AG04449 (cell line): ENCODE data around the gene FLNB.

Experiments used
- CTCF ChIA-PET: fragments of 350-600 bp; formaldehyde crosslinking; extraction: SDS; loops from one replicate; lab custom pipeline; 2021; ENCODE audit warnings: antibody characterized with exemption; lab: Yijun Ruan, JAX
- POLR2A ChIA-PET: fragments of 400-600, 350-600 bp; formaldehyde crosslinking; extraction: SDS; loops from one replicate; lab custom pipeline; 2020; ENCODE audit warnings: antibody characterized with exemption, inconsistent platforms; lab: Yijun Ruan, JAX
- DNase-seq: peaks from one replicate; pipeline ENCODE4 v3.0.0-alpha.2; 2010; ENCODE audit warnings: low read depth, low spot score
- H3K4me3 ChIP-seq: 2 replicates; pipeline ENCODE4 v1.5.1; 2011; ENCODE audit warnings: low read depth, mild to moderate bottlenecking, control low read depth, low read length
- TF ChIP-seq, protein P1 (sequence below): IDR thresholded peaks from one replicate; pipeline ENCODE4 v1.5.1; 2011; ENCODE audit warnings: mild to moderate bottlenecking, moderate library complexity, low read length, control low read depth, inconsistent platforms; ENCODE audit not compliant: insufficient read depth; ENCODE audit errors: missing control alignments

Gene FLNB

DNA sequence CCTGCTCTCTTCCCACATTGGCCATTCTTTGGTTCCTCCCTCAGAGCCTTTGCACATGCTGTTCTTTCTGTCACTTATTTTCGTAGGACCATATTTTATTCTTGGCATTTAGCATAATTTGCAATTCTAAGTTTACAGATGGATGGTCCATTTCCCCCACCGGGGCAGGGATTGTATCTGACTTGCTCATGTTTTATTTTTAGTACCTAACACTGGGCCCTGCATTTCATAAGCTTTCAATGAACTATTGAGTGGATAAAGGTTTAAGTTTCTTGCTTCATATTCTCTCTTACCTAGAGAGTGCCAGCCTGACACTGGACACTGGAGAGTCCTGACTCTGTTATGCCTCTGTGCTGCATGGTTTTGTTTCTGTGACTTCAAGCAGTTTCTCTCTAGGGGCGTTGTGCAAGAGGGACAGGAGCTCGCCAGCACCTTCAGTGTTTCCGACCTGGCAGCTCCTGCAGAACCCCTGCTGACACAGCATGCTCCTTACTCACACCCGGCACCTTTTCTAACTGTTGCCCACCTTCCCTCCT lies 87.4 kb downstream of the FLNB start:
- CTCF ChIA-PET, result interaction anchor here (0.9 to 1.7 kb wide), 2 partner anchors 40 to 76 kb away, joined by 3 to 4 read pairs; no protein-coding TSS in a partner anchor
- no peak for DNase-seq
- TF ChIP-seq, protein P1, sequence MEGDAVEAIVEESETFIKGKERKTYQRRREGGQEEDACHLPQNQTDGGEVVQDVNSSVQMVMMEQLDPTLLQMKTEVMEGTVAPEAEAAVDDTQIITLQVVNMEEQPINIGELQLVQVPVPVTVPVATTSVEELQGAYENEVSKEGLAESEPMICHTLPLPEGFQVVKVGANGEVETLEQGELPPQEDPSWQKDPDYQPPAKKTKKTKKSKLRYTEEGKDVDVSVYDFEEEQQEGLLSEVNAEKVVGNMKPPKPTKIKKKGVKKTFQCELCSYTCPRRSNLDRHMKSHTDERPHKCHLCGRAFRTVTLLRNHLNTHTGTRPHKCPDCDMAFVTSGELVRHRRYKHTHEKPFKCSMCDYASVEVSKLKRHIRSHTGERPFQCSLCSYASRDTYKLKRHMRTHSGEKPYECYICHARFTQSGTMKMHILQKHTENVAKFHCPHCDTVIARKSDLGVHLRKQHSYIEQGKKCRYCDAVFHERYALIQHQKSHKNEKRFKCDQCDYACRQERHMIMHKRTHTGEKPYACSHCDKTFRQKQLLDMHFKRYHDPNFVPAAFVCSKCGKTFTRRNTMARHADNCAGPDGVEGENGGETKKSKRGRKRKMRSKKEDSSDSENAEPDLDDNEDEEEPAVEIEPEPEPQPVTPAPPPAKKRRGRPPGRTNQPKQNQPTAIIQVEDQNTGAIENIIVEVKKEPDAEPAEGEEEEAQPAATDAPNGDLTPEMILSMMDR, result no peak
- H3K4me3 ChIP-seq, result no peak overlapping the region
- POLR2A ChIA-PET, result no interaction called here

DNA sequence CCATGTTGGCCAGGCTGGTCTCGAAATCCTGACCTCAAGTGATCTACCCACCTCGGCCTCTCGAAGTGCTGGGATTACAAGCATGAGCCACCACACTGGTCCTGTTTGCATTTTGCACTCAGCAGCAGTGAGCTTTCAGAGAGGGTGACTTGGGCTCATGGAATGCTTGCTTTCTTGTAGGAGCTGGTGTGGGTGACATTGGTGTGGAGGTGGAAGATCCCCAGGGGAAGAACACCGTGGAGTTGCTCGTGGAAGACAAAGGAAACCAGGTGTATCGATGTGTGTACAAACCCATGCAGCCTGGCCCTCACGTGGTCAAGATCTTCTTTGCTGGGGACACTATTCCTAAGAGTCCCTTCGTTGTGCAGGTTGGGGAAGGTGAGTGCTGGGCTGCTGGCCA lies 90.3 kb downstream of the FLNB start:
- ChIA-PET CTCF (interaction anchor here (1.1 kb wide), 1 partner anchor 90 kb away, joined by 4 read pairs; the partner anchor contains the start of gene FLNB), POLR2A (no interaction called here)
- H3K4me3 ChIP-seq, result no peak overlapping the region
- TF ChIP-seq, protein P1, result no peak
- DNase-seq, result no peak

DNA sequence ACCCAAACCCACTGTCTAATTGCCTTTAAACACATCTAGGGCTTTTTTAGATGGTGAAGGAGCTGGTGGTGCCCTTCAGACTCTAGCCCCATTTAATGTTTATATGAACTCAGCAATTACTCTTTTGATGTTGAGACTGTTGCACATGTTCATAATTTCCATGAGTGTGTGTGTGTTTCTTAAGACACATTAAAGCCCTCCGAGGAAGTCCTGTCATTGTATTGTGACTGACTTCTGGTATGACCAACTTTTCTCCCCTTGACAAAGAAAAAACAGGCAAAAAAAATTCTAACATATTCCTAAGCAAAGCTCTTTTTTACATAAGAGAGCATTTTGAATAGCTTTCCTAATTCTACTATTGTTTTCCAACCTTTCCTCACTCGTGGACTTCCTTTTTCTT lies 91.6 kb downstream of the FLNB start:
- POLR2A ChIA-PET, result no interaction called here
- CTCF ChIA-PET, result interaction anchor here (0.7 to 1.6 kb wide), 3 partner anchors 74 to 137 kb away, joined by 3 to 4 read pairs (median 3); partner anchors contain the start of gene FLNB
- TF ChIP-seq, protein P1, result no peak
- DNase-seq, result no peak
- no peak overlapping the region for H3K4me3 ChIP-seq

DNA sequence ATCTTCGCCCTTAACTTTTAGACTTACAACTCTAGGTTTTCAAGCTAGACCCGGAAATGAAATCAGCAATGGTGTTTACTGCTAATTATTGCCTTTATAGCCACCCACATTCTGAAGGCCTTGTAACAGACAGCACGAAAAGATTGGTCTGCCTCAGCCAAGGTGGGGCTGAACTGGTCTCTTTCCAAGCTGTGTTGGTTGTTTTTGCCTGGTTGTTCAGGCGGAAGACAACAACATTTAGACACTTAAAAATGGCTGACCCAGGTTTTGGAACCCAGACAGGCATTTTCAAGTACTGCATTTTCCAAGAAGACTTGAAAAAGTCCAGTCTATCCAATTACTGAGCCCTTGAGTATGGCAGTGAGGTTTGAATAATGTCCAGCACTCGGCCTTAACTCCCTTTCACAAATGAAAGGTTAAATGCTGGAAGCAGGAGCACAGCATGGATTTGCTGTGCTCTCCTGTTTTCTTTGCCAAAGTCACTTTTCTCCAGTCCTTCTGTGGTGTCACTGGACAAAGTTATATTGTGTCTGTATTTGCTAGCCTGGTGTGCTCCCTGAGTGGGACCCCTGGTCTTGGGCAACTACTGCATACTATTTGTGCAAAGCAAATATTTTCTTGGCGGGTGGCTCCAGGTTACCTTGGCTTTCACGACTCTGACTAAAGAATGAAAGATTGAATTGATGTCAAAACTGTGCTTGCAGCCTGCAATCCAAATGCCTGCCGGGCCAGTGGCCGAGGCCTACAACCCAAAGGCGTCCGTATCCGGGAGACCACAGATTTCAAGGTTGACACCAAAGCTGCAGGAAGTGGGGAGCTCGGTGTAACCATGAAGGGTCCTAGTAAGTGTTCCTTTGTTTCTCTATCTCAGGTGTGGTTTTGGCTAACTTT lies 93.5 kb downstream of the FLNB start:
- TF ChIP-seq, protein P1, result no peak
- no peak for DNase-seq
- CTCF ChIA-PET, result interaction anchor here (0.6 to 2.5 kb wide), 3 partner anchors 15 to 238 kb away, joined by 3 to 10 read pairs (median 3); no protein-coding TSS in a partner anchor
- POLR2A ChIA-PET, result no interaction called here
- no peak overlapping the region for H3K4me3 ChIP-seq

DNA sequence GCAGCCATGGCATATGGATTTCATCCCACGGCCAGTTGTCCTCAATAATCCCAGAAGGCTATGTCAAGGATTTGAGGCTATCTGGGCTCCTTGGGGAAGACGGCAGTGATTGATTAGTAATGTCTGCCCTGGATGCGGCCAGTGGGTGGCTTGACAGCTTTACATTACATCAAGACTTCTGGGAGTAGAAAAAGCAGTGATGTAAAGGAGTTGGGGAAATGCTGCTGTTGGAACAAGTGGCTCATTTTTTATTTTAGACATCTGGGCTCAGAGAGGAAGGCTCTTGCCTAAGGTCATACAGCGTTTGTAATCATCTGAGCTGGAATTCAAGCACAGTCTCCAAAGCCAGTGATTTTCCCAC lies 94.1 kb downstream of the FLNB start:
- POLR2A ChIA-PET, result no interaction called here
- CTCF ChIA-PET, result interaction anchor here (1.0 to 2.5 kb wide), 3 partner anchors 14 to 140 kb away, joined by 3 to 10 read pairs (median 5); no protein-coding TSS in a partner anchor
- H3K4me3 ChIP-seq, result no peak overlapping the region
- TF ChIP-seq, protein P1, result no peak
- no peak for DNase-seq

DNA sequence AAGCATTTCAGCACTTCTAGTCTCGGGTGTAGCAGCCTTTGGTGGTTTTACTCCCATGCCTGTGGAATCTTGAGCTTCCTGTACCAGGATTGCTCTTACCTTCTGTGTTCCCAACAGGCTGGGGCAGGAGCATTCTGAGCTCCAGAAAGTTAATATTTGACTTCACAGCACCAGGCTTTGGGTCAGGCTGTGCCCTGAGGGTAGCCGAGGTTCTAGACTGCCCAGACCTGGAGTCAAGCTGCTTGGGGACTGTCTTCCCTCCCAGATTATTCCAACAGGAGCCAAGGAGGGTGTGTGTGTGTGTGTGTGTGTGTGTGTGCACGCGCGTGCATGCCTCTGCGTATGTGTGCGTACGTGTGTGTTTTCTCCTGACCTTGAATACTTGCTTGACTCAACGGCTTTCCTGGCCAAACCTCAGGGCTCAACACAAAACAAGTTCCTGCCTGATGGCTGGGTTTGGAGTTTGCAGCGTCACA lies 94.8 kb downstream of the FLNB start:
- TF ChIP-seq, protein P1, result no peak
- DNase-seq, result no peak
- H3K4me3 ChIP-seq, result no peak overlapping the region
- POLR2A ChIA-PET, result no interaction called here
- CTCF ChIA-PET, result interaction anchor here (1.0 to 2.5 kb wide), 5 partner anchors 8 to 140 kb away, joined by 3 to 10 read pairs (median 5); partner anchors contain the start of gene FLNB
